ENCODE data around the gene FUT7. TPM values are rescaled to one million over a fixed set of nuclear protein-coding genes. Genes with fewer than 3 reads are reported as not detected.

FUT7 gene, protein sequence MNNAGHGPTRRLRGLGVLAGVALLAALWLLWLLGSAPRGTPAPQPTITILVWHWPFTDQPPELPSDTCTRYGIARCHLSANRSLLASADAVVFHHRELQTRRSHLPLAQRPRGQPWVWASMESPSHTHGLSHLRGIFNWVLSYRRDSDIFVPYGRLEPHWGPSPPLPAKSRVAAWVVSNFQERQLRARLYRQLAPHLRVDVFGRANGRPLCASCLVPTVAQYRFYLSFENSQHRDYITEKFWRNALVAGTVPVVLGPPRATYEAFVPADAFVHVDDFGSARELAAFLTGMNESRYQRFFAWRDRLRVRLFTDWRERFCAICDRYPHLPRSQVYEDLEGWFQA
- not detected in 2 replicates for total RNA-seq (2014; rRNA removed; shearing (Covaris generic))

DNA sequence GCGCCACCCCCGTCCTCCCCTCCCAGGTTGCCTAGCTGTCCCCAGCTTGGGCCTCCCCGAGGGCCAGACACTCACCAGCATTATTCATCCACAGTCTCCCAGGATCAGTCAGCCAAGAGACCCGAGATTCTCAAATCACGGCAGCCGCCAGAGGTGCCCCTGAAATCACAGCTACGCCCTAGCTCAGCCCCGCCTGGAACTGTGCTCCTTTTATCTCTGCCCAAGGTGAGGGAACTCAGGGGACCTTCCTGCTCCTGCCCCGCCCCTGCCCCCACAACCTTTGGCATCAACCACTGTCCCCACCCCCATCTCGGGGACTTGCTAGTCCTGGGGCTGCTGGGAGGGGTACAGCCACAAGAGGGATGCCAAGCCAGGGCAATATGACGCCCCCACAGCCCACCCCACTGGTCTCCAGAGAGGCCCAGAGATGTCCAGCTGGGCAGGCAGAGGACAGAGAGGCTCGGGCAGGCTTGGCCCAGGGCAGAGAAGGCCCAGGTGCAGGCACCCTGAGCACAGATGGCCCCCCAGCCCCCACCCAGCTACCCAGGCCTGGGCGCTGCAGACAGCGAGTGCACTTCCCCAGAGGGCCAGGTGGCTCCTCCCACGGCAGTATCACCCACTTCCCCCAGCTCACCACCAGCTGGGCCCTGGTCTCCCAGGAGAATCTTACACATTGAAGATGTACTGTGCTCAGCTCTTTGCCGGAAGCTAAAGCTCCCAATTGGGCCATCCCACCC lies at the start of gene FUT7:
TSS of gene FUT7 (minus strand) at position 185 of the 737 bp plus-strand sequence. CDS start at position 88, 97 bp downstream.

DNA sequence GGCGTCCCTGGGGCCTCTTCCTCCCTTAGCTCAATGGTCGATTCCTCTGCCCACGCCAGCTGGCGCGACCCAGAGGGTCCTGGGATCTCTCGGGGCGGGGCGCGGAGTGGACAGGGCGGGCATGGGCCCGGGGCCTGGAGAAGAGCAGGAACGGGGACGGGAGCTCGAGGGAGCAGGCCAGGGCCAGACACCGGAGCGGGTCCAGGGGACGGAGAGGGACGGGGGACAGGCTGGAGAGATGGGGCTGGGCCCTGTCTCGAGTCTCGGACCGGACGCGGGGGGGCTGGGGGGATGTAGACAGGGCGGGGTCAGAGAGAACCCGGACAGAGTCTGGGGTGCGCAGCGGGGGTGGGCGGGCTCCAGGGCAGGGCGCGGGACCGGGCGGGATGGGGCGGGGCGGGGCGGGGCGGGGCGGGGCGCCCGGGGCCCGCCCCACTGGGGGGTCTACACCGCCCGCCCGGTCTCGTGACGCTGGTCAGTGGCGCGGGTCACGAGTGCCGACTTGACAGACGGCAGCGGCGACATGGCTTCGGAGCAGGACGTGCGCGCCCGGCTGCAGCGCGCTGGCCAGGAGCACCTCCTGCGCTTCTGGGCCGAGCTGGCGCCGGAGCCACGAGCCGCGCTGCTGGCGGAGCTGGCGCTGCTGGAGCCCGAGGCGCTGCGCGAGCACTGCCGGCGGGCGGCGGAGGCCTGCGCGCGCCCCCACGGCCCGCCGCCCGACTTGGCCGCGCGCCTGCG lies 45.3 kb upstream of the FUT7 start, which contains the start of gene UAP1L1:
TSS of gene UAP1L1 (plus strand) at position 508 of the 738 bp plus-strand sequence. CDS start at position 524, 16 bp downstream.

DNA sequence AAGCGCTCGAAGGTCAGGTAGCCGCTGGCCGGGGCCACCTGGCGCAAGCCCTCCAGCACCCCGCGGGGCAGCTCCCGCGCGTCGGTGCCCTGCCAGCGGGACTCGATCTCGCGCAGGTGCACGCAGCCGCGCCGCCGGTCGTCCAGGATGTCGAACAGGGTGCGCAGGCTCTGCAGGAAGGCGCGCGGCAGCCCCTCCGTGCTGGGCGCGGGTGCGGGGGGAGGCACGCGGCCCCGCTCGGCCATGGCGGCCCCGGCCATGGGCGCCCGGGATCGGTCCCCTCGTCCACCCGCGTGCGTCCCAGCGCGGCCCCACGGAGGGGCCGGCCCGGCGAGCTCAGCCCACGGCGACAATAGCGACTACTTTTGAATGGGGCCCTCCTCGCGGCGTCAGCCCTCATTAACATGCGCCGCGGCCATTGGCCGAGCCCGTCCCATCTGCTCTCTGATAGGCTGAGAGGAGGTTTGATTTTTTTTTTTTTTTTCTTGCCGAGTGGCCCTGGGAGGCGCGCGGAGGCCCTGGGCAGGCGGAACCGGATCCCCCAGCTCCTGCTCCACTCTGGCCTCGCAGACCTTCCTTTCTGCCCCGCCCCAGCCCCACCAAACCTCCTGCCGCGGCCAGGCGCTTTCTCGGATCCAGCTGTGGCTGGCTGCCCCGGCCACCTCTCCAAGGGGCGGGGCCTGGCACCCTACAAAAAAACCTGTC lies 38.5 kb upstream of the FUT7 start, which contains the start of gene SAPCD2:
TSS of gene SAPCD2 (minus strand) at position 357 of the 705 bp plus-strand sequence. CDS start at position 260, 97 bp downstream.

DNA sequence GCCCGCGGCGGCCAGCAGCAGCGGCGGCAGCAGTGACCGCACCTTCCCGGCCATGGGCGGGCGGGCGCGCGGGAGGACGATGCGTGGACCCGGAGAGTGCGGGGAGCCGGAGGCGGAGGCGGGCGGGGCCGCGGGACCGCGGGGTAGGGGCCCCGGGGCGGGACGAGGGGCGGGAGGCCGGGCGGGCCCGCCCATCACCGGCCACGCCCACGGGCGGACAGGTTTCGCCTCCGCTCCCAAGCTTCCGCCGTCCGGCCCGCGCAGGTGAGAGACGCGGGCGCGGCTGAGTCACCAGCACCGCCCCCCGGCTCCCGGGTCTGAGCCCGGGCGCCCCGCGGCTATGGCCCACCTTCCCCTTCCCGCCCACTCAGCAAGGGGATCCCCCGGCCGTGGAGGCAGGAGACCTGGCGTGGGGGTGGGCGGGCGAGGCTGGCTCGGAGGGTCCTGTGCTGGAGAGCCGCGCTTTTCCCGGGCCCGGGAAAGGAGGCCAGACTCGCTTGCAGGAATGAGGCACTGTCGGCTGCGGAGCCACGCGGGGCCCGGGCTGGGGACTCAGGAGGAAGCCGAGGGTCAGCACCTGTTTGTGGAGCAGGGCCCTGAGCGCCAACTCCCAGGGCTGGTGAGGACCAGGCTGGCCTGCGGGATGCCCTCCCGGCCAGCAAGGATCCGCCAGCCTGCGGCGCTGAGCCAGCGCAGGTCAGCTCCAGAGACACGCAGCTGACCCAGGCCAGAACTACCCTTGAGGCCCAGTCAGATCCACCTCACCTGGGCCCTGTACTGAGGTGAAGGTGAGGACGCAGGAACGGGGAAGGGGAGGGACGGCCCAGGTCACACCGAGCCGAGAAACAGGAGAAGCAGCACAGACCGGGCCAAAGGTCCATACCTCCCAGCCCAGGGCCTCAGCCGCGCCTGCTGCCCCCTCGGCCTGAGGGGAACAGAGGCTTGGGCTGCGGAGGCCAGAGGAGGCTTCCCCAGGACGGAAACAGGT lies 22.4 kb upstream of the FUT7 start, which contains the start of gene ENTPD2:
TSS of gene ENTPD2 (minus strand) at position 118 of the 988 bp plus-strand sequence. CDS start at position 54, 64 bp downstream.

DNA sequence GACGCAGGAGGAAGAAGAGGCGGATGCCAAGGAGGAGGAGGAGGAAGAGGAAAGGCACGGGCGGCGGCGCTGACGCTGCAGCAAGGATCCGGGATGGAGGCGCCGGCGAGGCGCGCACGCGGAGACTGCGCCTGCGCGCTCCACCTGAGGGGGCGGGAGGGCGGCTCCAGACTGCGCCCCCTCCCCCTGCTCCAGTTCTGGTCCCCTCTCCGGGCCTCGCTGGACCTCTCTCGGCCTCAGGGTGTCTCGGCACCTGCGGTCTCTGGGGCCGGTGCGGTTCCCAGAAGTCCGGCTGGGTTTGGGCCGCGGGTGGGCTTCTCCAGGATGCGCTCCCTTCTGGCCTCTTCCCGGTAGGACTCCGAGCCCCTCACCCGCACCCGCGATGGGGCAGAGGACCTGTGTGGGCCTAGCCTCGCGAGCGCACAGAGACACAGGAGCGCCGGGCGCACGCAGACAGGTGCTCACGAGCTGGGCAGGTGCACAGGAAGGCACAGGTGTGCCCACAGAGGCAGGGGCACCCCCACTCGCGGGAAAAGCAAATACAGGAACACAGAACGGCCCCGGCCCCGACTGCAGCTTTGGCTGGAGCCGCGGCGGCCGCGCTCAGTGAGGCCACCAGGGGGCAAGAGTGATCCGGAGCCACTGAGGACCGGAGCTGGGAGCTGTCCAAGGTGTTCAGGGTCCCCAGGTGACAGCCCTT lies 14.3 kb upstream of the FUT7 start, which contains the start of gene NPDC1:
TSS of gene NPDC1 (minus strand) at position 90 of the 700 bp plus-strand sequence. CDS start 188 bp downstream, outside the sequence.

DNA sequence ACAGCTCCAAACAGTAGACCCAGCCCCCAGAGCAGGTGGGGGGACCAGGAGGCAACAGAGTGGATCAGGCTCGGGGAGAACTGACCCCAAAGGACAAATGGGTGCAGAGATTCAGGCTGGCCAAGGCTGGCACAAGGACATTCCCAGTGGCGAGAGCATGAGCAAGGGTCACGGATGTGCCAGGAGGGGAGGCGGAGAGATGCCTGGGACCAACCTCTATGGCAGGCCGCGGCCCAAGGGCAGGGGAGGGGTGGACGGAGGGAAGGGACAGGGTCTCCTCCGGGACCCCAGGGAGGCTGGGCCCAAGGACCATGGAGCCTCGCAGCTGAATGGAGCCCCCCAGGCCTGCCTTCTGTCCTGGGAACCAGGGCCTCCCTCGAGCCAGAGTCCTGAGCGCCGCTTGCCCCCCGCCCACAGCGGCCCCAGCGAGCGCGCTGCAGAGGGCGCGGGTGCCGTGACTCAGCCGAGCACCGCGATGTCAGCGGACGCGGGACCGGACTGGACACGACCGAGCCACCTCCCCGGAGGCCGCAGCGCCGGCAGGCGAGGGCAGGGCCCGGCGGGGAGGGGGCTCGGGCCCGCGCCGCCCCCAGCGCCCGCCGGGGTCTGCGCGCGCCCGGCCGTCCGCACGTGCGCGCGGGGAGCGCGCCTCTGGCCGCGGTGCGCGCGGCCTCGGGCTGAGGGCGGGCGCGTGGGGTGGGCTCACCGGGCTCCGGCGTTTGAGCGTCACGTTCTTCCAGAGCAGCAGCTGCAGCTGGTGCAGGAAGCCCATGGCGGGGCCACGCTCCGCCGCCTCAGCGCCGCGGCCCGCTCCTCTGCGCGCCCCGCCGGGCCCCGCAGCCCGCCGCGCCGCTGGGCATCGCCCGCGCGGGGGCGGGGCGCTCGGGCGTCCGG lies 4.3 kb downstream of the FUT7 start, which contains the start of gene ABCA2:
TSS of gene ABCA2 (minus strand) at position 869 of the 894 bp plus-strand sequence. CDS start at position 772, 97 bp downstream.

DNA sequence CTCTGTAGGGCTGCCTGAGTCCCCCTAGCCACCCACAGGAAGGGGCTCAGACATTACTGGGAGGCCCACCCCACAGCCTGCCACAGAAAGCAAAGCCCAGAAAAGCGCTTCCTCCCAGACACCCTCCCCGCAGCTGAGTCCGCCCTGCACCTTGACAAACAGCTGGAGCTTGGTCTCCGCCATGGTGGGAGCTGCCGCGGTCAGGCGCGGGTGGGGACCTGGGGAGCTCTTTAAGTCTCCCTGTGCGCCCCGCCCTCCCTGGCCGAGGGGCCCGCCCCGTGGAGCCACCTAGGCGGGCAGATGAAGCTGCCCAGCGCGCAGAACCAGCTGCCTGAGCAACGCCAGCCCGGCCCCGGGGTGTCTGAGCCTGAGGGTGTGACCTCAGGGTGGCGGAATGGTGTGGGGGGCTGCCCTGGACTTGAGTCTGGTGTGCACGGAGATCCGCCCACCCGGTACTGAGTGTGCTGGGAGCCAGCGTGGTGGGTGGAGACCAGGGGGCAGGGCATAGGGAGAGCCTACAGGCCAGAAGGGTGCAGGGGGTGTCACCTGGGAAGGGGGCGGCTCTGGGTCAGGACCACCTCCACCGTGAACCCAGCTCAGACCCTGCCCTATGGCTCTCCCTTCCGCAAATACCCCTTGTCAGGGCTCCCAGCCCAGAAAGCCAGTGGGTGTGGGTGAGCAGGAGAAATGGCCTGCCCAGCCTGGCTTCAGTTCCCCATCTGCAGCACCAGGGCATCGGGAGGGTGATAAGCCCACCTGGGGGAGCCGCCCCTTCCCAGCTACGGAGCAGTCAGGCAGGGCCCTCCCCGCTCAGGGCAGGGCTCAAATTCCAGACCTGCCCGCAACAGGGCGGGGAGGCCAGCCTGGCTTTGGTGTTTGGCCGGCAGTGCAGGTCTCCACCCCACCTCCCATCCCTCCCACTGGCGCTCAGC lies 35.3 kb downstream of the FUT7 start, which contains the start of gene CLIC3:
TSS of gene CLIC3 (minus strand) at position 208 of the 932 bp plus-strand sequence. CDS start at position 183, 25 bp downstream.

DNA sequence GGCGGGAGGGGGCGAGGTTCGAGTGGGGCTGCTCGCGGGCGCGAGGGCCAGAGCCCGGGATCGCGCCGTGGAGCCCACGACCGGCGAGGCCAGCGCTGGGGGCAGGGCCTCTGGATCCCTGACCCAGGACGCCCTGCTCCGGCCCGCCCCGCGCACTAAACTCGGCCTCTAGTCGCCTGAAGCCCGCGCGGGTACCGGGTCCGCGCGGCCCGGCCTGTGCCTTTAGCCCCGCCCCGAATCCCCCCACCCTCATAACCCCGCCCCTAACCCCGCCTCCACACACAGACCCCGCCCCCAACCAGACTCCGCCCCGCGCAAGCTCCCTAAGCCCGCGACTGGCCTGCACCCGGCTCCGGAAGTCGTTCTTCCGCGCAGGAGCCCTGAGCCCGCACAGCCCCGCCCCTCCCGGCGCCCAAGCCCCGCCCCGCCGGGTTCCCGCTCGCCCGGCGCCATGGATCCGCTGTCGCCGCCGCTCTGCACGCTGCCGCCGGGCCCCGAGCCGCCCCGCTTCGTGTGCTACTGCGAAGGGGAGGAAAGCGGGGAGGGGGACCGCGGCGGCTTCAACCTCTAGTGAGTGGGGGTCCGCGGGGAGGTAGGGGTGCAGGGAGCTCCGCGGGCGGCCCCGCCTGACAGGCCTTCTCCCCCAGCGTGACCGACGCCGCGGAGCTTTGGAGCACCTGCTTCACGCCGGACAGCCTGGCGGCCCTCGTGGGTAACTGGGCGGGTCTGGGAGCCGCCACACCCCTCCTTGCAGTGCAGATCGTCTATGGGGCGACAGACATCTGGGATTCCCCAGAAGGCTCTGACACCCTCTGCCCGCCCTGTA lies 39.7 kb downstream of the FUT7 start, which contains the start of gene PAXX:
TSS of gene PAXX (plus strand) at position 430 of the 826 bp plus-strand sequence. CDS start at position 452, 22 bp downstream.

DNA sequence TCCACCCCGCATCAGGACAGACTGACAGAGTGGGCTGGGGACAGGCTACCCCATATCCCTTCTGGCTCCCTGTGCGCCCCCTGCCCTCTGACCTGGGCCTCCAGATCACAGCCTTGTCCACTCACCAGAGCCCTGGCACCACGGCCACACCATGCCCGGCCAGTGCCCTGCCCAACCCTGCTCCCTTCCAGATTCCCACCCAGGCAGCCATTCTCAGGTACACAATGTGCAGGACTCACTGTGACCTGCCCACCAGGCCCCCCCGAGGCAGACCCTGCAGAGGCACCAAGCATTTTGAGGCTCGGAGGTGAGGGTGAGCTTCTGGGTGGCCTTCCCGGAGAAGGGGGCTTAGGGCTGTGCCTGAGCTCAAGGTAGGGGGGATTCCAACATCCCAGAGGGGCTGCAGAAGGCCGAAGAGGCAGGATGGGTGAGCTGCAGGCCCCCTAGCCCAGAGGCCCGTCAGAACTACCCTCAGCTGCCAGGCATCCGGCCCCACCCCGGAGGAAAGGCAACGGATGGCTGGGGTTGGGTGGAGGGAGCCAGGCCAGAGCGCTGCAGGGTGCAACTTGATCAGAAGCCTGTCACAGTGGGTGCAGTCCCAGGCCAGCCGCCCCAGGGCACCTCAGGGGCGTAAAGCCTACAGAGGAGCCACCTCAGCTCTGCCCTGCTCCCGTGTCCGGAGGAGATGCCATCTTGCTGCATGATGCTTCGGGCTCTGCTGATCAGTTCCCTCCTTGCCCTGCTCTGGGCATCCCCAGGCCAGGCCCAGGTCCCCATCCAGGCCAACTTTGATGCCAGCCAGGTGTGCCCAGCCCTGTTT lies 49.4 kb downstream of the FUT7 start, which contains the start of gene LCNL1:
TSS of gene LCNL1 (plus strand) at position 762 of the 820 bp plus-strand sequence. CDS start 594 bp downstream, outside the sequence.

Other genes starting within 250 kb of the FUT7 start
- gene TMEM141, start 240.7 kb downstream of the FUT7 start, total RNA-seq (2014; rRNA removed; shearing (Covaris generic)), result 97.1 and 113 TPM in 2 replicates
- 0.13 TPM in 1 of 2 replicates, not detected in the other for gene CCDC183, start 235.8 kb downstream of the FUT7 start, total RNA-seq (2014; rRNA removed; shearing (Covaris generic))
- gene RABL6, start 224.1 kb downstream of the FUT7 start, total RNA-seq (2014; rRNA removed; shearing (Covaris generic)), result 57.9 and 69.5 TPM in 2 replicates
- gene AJM1, start 189.6 kb downstream of the FUT7 start, total RNA-seq (2014; rRNA removed; shearing (Covaris generic)), result 3.0 and 4.7 TPM in 2 replicates
- 153 and 181 TPM in 2 replicates for gene PHPT1, start 182.7 kb downstream of the FUT7 start, total RNA-seq (2014; rRNA removed; shearing (Covaris generic))
- 3.6 TPM in 2 replicates for gene MAMDC4, start 179.7 kb downstream of the FUT7 start, total RNA-seq (2014; rRNA removed; shearing (Covaris generic))
- gene EDF1, start 165.8 kb downstream of the FUT7 start, total RNA-seq (2014; rRNA removed; shearing (Covaris generic)), result 542 and 544 TPM in 2 replicates
- gene TRAF2, start 145.6 kb downstream of the FUT7 start, total RNA-seq (2014; rRNA removed; shearing (Covaris generic)), result 17.4 and 23.1 TPM in 2 replicates
- gene FBXW5, start 87.3 kb downstream of the FUT7 start, total RNA-seq (2014; rRNA removed; shearing (Covaris generic)), result 108 and 131 TPM in 2 replicates
- not detected in 2 replicates for gene C8G, start 86.8 kb downstream of the FUT7 start, total RNA-seq (2014; rRNA removed; shearing (Covaris generic))
- 1.1 TPM in 1 of 2 replicates, not detected in the other for gene LCN12, start 79.8 kb downstream of the FUT7 start, total RNA-seq (2014; rRNA removed; shearing (Covaris generic))
- 1.4 TPM in 1 of 2 replicates, not detected in the other for gene PTGDS, start 54.6 kb downstream of the FUT7 start, total RNA-seq (2014; rRNA removed; shearing (Covaris generic))
- not detected in 2 replicates for gene LCNL1, start 49.1 kb downstream of the FUT7 start, total RNA-seq (2014; rRNA removed; shearing (Covaris generic))
- 93.9 and 103 TPM in 2 replicates for gene PAXX, start 39.7 kb downstream of the FUT7 start, total RNA-seq (2014; rRNA removed; shearing (Covaris generic))
- 0.19 TPM in 1 of 2 replicates, not detected in the other for gene CLIC3, start 35.5 kb downstream of the FUT7 start, total RNA-seq (2014; rRNA removed; shearing (Covaris generic))
- 14.3 and 21.6 TPM in 2 replicates for gene ABCA2, start 3.9 kb downstream of the FUT7 start, total RNA-seq (2014; rRNA removed; shearing (Covaris generic))
- gene NPDC1, start 14.1 kb upstream of the FUT7 start, total RNA-seq (2014; rRNA removed; shearing (Covaris generic)), result 20.1 and 25.3 TPM in 2 replicates
- not detected in 2 replicates for gene ENTPD2, start 22.0 kb upstream of the FUT7 start, total RNA-seq (2014; rRNA removed; shearing (Covaris generic))
- gene SAPCD2, start 38.5 kb upstream of the FUT7 start, total RNA-seq (2014; rRNA removed; shearing (Covaris generic)), result 26.8 and 28.7 TPM in 2 replicates
- gene UAP1L1, start 45.4 kb upstream of the FUT7 start, total RNA-seq (2014; rRNA removed; shearing (Covaris generic)), result 4.7 and 4.8 TPM in 2 replicates
- gene MAN1B1, start 54.9 kb upstream of the FUT7 start, total RNA-seq (2014; rRNA removed; shearing (Covaris generic)), result 56.8 and 72.2 TPM in 2 replicates
- 111 and 150 TPM in 2 replicates for gene DPP7, start 82.6 kb upstream of the FUT7 start, total RNA-seq (2014; rRNA removed; shearing (Covaris generic))
- not detected in 2 replicates for gene GRIN1, start 107.1 kb upstream of the FUT7 start, total RNA-seq (2014; rRNA removed; shearing (Covaris generic))
- not detected in 2 replicates for gene LRRC26, start 138.0 kb upstream of the FUT7 start, total RNA-seq (2014; rRNA removed; shearing (Covaris generic))
- gene TMEM210, start 140.0 kb upstream of the FUT7 start, total RNA-seq (2014; rRNA removed; shearing (Covaris generic)), result not detected in 2 replicates
- gene ANAPC2, start 156.5 kb upstream of the FUT7 start, total RNA-seq (2014; rRNA removed; shearing (Covaris generic)), result 26.1 and 32.6 TPM in 2 replicates
- 111 and 115 TPM in 2 replicates for gene SSNA1, start 156.6 kb upstream of the FUT7 start, total RNA-seq (2014; rRNA removed; shearing (Covaris generic))
- 14.6 and 16.1 TPM in 2 replicates for gene TPRN, start 168.7 kb upstream of the FUT7 start, total RNA-seq (2014; rRNA removed; shearing (Covaris generic))
- gene TMEM203, start 173.6 kb upstream of the FUT7 start, total RNA-seq (2014; rRNA removed; shearing (Covaris generic)), result 39.9 and 43.5 TPM in 2 replicates
- gene NDOR1, start 173.6 kb upstream of the FUT7 start, total RNA-seq (2014; rRNA removed; shearing (Covaris generic)), result 19.3 and 30.1 TPM in 2 replicates
- gene RNF208, start 190.2 kb upstream of the FUT7 start, total RNA-seq (2014; rRNA removed; shearing (Covaris generic)), result 0.61 and 1.5 TPM in 2 replicates
- gene CYSRT1, start 193.1 kb upstream of the FUT7 start, total RNA-seq (2014; rRNA removed; shearing (Covaris generic)), result 0.29 and 0.98 TPM in 2 replicates
- 0.05 and 0.94 TPM in 2 replicates for gene RNF224, start 195.4 kb upstream of the FUT7 start, total RNA-seq (2014; rRNA removed; shearing (Covaris generic))
- gene SLC34A3, start 198.8 kb upstream of the FUT7 start, total RNA-seq (2014; rRNA removed; shearing (Covaris generic)), result not detected in 2 replicates
- 287 and 331 TPM in 2 replicates for gene TUBB4B, start 209.2 kb upstream of the FUT7 start, total RNA-seq (2014; rRNA removed; shearing (Covaris generic))
- gene STPG3, start 219.2 kb upstream of the FUT7 start, total RNA-seq (2014; rRNA removed; shearing (Covaris generic)), result not detected in 2 replicates
- 51.1 and 51.2 TPM in 2 replicates for gene NELFB, start 223.2 kb upstream of the FUT7 start, total RNA-seq (2014; rRNA removed; shearing (Covaris generic))
- 6.9 and 8.7 TPM in 2 replicates for gene TOR4A, start 245.6 kb upstream of the FUT7 start, total RNA-seq (2014; rRNA removed; shearing (Covaris generic))